ENCODE measurements around the gene SLC9A9. TPM values are rescaled to one million over a fixed set of nuclear protein-coding genes. Genes with fewer than 3 reads are reported as not detected.

The SLC9A9 gene
- polyA plus RNA-seq, 1 experiment, result 13.4 TPM

- CTCF ChIA-PET, result no interaction called here
- TF ChIP-seq CTCF (IDR thresholded peaks at IDR 0.05; ENCODE audit: low read depth, low read length), result no peak
- POLR2A ChIA-PET, result no interaction called here
These were observed 465.5 kb downstream of the SLC9A9 start for GRCh38 chr3:143382816-143383215.

GRCh38 chr3:143380449-143380848 is 467.8 kb downstream of the SLC9A9 start:
- Histone ChIP-seq H3K4me3 (ENCODE audit: low read depth, low read length) (no peak overlapping the region), H3K9me3 (ENCODE audit: control insufficient read depth, insufficient read depth, low read length) (no peaks in the 10 kb centered on the region), H3K27ac (ENCODE audit: low read depth, low read length) (no peak overlapping the region), H3K27me3 (ENCODE audit: control insufficient read depth, insufficient read depth, low read length) (no peaks in the 10 kb centered on the region)
- TF ChIP-seq CTCF (IDR thresholded peaks at IDR 0.05; ENCODE audit: low read depth, low read length), result no peak
- ChIA-PET POLR2A (no interaction called here), CTCF (no interaction called here)
- no peak for DNase-seq (ENCODE audit: low read depth, low spot score)

More at GRCh38 chr3:143382816-143383215, 465.5 kb downstream of the SLC9A9 start:
- no peak for DNase-seq (ENCODE audit: low read depth, low spot score)
- Histone ChIP-seq H3K4me3 (ENCODE audit: low read depth, low read length) (no peak overlapping the region), H3K9me3 (ENCODE audit: control insufficient read depth, insufficient read depth, low read length) (no peaks in the 10 kb centered on the region), H3K27ac (ENCODE audit: low read depth, low read length) (no peak overlapping the region), H3K27me3 (ENCODE audit: control insufficient read depth, insufficient read depth, low read length) (no peaks in the 10 kb centered on the region)

- TF ChIP-seq CTCF (IDR thresholded peaks at IDR 0.05; ENCODE audit: low read depth, low read length), result no peak
- CTCF ChIA-PET, result no interaction called here
These were observed 472.6 kb downstream of the SLC9A9 start for GRCh38 chr3:143375698-143376097.

GRCh38 chr3:143367171-143367570 is 481.1 kb downstream of the SLC9A9 start:
- DNase-seq (ENCODE audit: low read depth, low spot score), result no peak
- ChIA-PET POLR2A (no interaction called here), CTCF (interaction anchor here (1.5 kb wide), 1 partner anchor 307 kb away, joined by 3 read pairs; no protein-coding TSS in a partner anchor)
- Histone ChIP-seq H3K9me3 (ENCODE audit: control insufficient read depth, insufficient read depth, low read length) (no peaks in the 10 kb centered on the region), H3K4me3 (ENCODE audit: low read depth, low read length) (no peak overlapping the region), H3K27ac (ENCODE audit: low read depth, low read length) (no peak overlapping the region), H3K27me3 (ENCODE audit: control insufficient read depth, insufficient read depth, low read length) (no peaks in the 10 kb centered on the region)
- TF ChIP-seq CTCF (IDR thresholded peaks at IDR 0.05; ENCODE audit: low read depth, low read length), result no peak

More at GRCh38 chr3:143375698-143376097, 472.6 kb downstream of the SLC9A9 start:
- H3K27ac ChIP-seq (ENCODE audit: low read depth, low read length), result no peak overlapping the region
- H3K27me3 ChIP-seq (ENCODE audit: control insufficient read depth, insufficient read depth, low read length), result no peaks in the 10 kb centered on the region
- H3K4me3 ChIP-seq (ENCODE audit: low read depth, low read length), result no peak overlapping the region
- H3K9me3 ChIP-seq (ENCODE audit: control insufficient read depth, insufficient read depth, low read length), result no peaks in the 10 kb centered on the region
- POLR2A ChIA-PET, result no interaction called here
- no peak for DNase-seq (ENCODE audit: low read depth, low spot score)

GRCh38 chr3:143366672-143367071 is 481.6 kb downstream of the SLC9A9 start:
- Histone ChIP-seq H3K27me3 (ENCODE audit: control insufficient read depth, insufficient read depth, low read length) (no peaks in the 10 kb centered on the region), H3K27ac (ENCODE audit: low read depth, low read length) (no peak overlapping the region), H3K9me3 (ENCODE audit: control insufficient read depth, insufficient read depth, low read length) (no peaks in the 10 kb centered on the region), H3K4me3 (ENCODE audit: low read depth, low read length) (no peak overlapping the region)
- ChIA-PET POLR2A (no interaction called here), CTCF (interaction anchor here (1.5 kb wide), 1 partner anchor 307 kb away, joined by 3 read pairs; no protein-coding TSS in a partner anchor)
- DNase-seq (ENCODE audit: low read depth, low spot score), result no peak
- TF ChIP-seq CTCF (IDR thresholded peaks at IDR 0.05; ENCODE audit: low read depth, low read length), result no peak

Data from AG04450 (cell line).